Measurements from ENCODE around the gene GMEB2.

The GMEB2 gene

DNA sequence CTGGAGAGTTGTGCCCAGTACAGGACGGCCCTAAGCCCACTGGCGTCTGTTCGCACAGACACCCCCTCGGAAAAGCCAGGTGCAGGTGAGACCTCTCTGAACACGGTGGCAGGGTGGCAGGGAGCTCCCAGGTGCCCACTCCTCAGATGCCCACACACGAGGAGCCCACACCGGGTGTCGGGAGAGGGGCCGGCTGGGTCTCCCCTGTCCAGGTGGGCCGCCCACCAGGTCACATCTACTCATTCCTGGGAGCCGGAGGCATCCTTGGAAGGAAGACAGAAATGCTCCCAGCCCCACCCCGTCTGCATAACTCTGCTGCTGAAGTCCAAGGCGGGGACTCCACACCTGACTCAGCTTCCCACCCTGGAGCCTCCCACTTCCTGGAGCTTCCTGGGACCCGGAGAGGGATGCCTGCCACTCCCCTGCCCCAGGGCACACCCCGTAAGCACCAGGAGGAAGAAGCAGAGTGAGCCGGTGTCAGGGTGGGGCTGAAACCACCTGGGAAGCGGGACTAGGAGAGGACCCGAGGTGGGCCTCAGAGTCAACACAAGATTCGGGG is 81.9 kb downstream of the GMEB2 start:
- no peak for DNase-seq (ENCODE audit: low spot score)

DNA sequence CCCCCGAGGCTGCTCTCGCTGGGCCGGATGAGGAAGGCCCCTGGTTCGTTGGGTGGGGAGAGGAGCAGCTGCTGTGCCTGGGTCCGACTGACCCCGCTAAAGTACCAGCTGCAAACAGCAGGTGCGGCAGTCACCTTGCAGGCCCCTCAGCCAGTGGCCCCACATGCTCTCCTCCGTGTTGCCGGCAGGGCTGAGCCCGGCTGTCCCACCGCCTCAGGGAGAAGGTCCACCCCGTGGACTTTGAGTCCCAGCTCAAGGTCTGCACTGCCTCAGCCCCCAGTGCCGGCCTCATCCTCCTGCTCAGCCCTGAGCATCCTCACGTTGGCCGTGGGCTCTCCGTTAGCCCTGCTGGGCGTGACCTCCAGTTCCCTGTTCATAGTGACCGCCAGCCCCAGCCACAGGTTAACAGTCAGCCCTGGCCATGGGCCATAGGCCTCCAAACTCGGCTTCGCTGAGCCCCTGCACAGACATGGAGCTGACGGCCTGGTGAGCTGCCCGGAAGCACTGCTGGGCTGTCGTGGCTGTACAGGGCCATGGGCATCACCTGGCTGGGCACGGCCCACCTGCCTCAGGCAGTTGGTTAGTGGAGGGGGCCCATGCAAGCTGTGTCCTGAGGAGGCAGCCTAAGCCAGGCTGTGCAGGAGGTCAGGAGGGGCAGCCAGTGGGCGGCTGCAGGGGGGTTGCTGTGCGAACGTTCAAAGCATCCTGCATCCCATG is 82.5 kb downstream of the GMEB2 start:
- no peak for DNase-seq (ENCODE audit: low spot score)

DNA sequence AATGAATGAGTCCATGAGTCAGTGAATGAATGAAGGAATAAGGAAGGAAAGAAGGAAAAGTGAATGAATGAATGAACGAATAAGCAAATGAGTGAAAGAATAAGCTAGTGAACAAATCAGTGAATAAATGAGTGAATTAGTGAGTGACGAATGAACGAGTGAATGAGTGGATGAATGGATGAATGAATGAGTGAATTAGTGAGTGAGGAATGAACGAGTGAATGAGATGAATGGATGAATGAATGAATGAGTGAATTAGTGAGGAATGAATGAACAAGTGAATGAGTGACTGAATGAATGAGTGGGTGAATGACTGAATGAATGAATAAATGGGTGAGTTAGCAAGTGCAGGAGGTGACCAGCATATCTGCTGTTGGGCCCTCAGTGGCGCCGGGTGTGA is 83.2 kb downstream of the GMEB2 start:
- no peak for DNase-seq (ENCODE audit: low spot score)

DNA sequence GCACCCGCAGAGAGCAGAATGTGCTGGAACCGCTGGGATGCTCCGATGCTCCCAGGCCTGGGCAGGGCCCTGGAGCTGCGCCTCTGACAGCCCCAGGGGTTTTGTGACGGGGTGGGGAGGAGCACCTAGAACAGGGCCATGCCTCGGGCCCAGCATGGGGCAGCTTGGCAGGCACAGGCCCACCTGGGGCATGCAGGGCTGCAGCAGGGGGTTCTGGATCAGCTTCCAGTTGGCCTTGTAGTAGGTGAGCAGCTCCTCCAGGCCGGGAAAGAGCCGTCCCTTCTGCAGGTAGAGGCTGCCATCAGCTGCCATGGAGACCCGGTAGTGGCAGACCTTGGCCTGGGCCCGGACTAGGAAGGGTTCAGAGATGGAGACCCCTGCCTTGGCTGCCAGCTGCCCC is 83.8 kb downstream of the GMEB2 start:
- no peak for DNase-seq (ENCODE audit: low spot score)

DNA sequence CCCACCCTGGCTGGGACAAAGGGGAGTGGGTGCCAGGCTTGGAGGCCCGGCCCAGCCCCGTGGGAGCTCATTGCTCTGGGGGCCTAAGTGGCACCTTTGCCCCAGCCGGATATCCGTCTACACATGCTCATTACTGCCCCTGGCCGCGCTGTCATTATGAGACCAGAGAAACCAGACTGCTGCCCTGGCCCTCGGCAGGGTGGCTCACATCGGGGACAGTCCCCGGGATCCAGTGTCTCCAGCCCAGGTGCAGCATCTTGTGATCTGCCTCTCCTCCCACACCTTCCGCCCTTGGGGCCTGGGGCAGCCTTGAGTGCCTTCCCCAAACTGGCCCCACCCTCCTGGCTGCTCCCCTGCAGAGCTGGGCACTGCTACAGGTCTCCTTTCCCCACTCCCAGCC is 84.2 kb downstream of the GMEB2 start:
- DNase-seq (ENCODE audit: low spot score): no peak

DNA sequence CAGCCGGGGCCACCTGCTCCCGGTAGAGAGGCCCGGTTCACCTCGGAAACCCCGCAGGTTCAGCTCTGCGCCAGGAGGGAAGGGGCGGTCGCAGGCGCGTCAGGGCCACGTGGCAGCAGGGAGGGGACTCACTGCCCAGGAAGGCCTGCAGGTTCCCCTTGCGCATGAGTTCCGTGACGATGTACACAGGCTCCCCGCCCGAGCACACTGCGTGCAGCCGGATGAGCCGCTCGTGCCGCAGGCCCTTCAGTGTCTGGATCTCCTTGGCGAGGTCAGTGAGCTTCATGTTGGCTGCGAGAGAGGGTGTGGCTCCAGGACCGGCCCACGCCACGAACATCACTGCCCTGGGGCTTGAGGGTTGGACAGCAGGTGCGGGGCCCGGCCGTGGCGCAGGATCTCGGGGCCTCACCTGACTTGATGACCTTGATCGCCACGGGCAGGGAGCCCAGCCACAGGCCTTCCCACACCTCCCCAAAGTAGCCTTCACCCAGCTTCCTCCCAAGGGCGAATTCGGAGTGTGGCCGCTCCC is 84.8 kb downstream of the GMEB2 start:
- DNase-seq (ENCODE audit: low spot score): no peak

DNA sequence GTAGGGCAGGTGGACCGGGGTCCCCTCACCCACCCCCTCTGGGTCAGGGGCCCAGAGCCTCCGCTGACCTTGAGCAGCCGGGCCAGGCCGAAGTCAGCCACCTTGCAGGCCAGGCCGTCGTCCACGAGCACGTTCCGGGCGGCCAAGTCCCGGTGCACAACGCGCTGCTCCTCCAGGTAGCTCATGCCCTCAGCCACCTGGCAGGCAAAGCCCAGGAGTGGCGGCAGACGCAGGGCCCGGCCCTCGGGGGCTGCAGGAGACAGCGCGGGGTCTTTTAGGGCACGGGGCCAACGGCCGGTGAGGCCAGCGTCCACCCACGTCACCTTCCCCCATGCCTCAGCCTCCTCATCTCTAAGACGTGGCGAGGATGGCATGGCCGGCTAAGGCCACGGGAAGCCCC is 85.5 kb downstream of the GMEB2 start:
- no peak for DNase-seq (ENCODE audit: low spot score)

DNA sequence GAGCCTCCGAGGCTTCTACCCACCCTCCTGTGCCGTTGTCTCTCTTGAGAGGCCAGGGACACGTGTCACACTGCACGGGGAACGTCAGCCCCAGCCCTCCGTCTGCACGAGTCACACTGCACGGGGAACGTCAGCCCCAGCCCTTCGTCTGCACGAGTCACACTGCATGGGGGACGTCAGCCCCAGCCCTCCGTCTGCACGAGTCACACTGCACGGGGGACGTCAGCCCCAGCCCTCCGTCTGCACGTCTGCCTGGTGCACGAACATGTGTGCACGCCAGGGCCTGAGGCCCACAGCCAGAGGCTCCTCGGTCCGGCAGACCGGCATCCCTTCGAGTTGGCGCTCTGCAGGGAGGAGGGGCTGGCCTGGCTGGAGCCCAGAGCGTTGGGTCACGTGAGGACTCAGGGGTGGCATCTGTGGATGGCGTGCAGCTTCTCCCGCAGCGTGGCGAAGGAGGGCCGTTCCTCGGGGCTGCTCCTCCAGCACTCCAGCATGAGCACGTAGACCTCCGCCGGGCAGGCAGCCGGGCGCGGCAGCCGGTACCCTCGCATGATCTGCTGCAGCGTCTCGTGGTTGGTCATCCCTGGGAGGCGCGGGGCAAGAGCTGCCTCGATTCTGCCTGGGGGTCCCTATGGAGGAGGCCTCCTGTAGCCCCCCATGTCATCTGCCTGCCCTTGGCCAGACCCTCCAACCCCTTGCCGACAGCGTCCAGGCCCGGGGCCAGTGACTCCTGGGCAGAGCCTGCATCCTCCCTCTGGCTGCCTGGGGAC is 86.3 kb downstream of the GMEB2 start:
- DNase-seq (ENCODE audit: low spot score): no peak

DNA sequence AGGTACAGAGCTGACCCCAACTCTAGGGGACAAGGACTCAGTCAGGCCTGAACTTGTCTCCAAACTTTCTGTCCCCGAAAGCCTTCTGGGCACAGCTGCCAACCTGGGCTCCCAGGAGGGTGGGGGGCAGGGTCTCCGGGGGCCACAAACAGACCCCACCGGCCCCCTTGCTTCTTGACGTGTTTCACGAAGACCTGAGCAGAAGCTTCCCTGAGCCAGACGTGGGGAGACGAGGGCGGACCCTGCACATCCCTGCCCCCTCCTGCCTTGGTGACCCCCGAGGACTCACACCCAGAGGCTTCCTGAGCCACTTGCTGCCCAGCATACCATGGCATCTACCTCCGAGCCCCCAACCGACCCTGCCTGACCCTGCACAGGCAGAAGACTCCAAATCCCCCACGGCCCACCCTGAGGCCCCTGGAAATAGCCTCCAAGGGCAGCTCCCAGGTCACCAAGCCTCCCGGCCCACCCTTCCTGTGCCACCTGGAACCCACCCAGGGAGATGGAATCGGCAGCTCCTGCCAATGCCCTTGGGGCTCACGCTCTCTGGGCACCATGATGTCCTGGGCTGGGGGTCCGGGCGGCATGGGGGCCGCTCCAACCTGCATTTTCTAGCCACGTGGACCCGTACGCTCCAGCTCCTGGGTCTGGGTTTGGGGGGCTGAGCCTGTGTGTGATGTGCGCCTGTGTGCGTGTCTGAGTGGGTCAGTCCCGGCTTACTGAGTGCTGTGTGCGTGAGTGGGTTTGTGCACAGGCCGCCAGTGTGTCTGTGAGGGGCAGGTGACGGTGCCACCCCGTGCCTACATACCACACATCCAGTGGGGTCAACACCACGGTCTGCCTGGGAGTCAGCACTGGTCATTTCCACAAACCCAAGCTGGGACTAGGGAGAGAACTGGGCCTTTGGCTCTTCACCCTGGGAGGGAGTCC is 87.2 kb downstream of the GMEB2 start:
- DNase-seq (ENCODE audit: low spot score): no peak

DNA sequence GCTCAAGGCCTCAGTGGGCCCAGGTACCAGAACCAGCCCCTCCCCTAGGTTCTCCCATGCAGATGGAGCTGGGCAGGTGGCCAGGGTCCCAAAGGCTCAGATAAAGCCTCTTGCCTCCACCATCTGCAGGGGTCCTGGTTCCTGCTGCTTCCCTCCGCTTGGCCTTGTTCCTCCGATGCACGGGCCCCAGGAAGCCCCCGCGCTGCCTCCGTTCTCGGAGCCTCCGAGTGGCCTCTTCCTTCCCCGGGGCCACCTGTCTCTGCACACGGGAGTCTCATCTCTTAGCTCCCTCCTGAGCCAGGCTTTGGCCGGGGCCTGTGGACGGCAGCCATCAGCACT is 87.8 kb downstream of the GMEB2 start:
- no peak for DNase-seq (ENCODE audit: low spot score)

DNA sequence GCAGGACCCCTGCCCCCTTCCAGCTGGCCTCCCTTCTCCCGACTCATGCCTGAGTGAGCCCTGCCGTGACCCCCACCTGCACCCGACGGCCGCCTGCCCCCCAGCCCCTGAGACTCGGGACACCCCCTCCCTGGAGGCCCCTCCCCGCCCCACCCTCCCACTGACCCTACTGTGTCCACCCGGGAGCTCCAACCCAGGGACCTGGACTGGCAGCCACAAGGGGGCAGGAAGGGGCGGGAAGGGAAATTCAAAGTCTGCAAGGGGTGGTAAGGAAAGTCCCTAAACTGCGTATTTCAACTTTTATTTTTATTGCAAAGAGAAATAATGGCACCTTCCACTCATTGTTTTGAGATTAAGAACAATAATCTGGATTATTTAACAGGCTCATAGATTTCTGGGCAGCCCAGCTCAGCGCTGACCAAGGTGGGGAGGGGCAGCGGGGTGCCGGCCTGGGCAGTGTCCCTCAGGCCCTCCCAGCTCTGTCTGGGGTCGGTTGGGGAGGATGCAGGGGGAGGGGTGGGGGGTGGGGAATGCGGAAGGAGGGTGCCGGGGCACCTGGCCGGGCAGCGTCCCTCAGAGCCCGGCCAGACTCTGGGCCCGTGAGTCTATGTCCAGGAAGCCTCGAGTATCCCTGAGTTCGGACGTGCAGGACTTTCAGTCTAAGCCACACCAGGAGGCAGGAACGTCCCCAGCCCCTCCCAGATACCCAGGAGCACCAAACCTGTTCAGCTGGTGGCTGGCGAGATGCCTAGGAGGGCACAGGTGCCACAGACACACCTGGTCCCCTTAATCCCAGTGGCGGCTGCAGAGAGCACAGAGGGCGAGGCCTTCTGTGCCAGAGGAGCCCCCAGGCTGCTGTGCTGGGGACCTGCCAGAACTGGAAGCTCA is 88.5 kb downstream of the GMEB2 start:
- DNase-seq (ENCODE audit: low spot score): no peak
